HG02870 (cell line): ENCODE results near the gene NPY.
"Not testable (repeated sequence)": the region's sequence is repeated elsewhere in the genome, so short reads cannot be mapped to it uniquely, and the experiment has no call there.

Experiments
- ATAC-seq: cut with Tn5 transposase; IDR thresholded peaks from one replicate; pipeline ENCODE4 v1.9.1; 2021; ENCODE audit warnings: mild to moderate bottlenecking, moderate library complexity; ENCODE audit not compliant: unreplicated experiment

Gene NPY

DNA sequence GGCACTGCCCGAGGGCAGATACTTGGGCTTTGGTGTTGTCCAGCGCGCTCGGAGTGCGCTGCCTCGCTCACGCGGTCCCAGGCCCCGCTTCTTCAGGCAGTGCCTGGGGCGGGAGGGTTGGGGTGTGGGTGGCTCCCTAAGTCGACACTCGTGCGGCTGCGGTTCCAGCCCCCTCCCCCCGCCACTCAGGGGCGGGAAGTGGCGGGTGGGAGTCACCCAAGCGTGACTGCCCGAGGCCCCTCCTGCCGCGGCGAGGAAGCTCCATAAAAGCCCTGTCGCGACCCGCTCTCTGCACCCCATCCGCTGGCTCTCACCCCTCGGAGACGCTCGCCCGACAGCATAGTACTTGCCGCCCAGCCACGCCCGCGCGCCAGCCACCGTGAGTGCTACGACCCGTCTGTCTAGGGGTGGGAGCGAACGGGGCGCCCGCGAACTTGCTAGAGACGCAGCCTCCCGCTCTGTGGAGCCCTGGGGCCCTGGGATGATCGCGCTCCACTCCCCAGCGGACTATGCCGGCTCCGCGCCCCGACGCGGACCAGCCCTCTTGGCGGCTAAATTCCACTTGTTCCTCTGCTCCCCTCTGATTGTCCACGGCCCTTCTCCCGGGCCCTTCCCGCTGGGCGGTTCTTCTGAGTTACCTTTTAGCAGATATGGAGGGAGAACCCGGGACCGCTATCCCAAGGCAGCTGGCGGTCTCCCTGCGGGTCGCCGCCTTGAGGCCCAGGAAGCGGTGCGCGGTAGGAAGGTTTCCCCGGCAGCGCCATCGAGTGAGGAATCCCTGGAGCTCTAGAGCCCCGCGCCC is at the start of gene NPY:
Gene NPY, plus strand, starts transcription at position 294 of the 802 bp plus-strand sequence. CDS start 1,051 bp downstream, outside the sequence.
- ATAC-seq = no peak

DNA sequence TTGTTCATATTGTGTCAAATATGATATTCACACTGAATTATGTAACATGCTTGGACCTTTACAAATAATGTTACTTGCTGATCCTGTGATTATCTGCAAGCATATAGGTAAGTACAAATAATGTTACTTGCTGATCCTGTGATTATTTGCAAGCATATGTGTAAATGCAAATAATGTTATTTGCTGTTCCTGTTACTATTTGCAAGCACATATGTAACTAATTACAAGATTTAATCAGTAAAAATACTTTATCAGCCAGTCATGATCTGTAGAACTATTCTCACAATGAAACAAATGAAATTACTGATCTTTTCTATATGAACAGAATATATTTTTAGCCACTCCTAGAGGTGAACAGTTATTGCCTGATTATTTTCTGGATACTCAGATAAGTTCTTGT is 44.7 kb upstream of the NPY start:
- no peak for ATAC-seq

GRCh38 chr7:24241206-24241605 is 42.8 kb upstream of the NPY start:
- no peak for ATAC-seq

DNA sequence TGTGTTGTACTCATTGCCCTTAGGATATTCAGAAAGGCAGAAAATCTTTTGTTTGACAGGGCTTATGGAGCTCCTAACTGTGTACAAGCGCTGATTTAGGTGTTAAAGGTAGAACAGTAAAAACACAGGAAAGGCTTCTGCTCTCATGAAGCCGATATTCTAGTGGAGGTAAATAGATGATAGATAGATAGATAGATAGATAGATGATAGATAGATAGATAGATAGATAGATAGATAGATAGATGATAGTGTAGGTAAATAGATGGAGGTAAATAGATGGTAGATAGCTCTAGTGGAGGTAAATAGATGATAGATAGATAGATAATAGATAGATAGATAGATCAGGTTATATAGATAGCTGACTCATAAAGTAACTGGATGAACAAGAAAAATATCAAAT is 39.4 kb upstream of the NPY start:
- ATAC-seq = no peak

GRCh38 chr7:24245362-24245761 is 38.6 kb upstream of the NPY start:
- peak; percentile 82 for ATAC-seq

DNA sequence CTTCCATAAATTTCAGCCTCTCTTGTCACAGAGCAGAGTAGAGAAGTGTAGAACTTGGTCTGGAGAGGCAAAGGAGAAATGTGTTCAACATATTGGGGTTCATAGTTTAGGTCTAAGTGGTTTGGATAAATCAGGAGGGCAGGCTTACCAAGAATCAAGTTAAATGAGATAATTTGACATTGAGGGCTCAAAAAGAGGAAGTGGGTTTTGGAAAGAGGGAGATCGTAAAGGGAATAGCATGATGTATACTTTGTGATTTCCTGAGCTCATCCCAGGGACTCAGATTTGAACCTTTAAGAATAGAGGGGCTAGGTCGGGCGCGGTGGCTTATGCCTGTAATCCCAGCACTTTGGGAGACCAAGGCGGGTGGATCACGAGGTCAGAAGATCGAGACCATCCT is 34.7 kb upstream of the NPY start:
- no peak for ATAC-seq

- ATAC-seq = no peak
Measured at GRCh38 chr7:24251568-24251967, 32.4 kb upstream of the NPY start.

DNA sequence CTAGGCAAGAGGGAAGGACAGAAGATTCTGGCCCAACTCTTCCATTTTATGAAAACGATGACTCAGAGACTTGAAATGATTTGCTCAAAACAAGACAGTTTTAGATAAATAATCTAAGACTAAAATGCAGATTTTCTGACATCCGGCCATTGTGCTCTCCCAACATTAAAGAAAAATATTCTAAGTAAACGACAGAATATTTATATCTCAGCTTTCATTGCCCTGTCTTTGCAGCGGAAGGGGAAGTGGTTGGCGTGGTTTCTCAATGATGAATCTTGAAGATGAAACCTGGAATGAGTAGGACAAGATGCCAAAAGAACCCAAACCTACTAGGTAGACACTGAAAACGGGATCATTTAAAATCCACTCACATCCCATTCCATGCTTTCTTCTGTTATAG is 28.9 kb upstream of the NPY start:
- no peak for ATAC-seq

GRCh38 chr7:24258324-24258723 is 25.7 kb upstream of the NPY start:
- not testable (repeated sequence) for ATAC-seq

DNA sequence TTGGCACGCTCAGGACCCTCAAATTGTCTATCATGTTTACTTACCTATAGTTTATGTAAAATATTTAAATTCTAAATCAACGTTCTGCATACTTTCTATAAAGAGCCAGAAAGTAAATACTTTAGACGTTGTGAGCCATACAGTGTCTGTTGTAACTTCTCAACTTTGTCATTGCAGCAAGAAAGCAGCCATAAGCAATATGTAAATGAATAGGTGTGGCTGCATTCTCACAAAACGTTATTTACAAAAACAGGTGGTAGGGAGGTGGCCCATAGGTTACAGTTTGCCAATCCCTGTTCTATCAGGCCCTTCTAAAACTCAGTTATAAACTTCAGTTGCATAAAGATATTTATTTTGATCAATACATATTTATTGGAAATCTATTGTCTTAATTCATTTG is 12.1 kb upstream of the NPY start:
- no peak for ATAC-seq

DNA sequence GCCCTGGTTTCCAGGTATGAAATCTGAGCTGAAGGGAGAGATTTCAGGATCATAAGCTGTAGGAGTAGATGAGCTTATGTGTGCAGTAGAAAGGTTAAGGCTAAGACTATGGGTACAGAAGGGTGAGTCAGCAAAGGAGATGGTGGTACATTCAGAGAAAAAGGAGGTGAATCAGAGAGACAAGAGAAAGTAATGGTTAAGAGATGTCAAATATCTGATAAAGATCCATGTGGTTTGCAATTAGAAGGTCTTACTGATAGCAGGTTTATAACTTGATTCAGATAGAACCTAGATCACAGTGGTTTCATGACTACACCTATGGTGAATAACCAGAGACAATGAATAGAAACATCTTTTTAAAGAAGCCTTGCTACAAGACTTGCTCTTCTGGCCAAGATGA is 4.5 kb upstream of the NPY start:
- ATAC-seq = no peak

- no peak for ATAC-seq
Measured at GRCh38 chr7:24283554-24283896, 465 bp upstream of the NPY start.

GRCh38 chr7:24284699-24285506 is 913 bp downstream of the NPY start:
- ATAC-seq = no peak

GRCh38 chr7:24290004-24290641 is 6.1 kb downstream of the NPY start:
- peak; percentile 99 for ATAC-seq

DNA sequence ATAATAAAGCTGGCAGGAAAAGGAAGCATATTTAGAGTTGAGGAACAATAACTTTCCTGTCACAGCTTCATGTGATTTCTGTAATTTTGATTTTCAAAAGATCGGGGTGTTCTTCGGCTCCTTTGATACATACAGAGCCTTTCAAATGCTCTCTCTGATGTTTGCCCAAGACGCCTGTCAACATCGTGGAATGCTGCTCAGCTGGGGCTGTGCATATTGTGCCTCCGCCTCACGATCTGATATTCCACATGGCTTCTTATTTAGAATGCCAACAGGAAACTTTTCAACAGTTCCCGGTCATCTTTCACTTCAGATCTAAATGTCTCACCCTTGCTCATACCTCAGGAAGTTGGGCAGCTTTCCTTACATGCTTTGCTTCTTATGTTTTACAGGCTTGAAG is 7.3 kb downstream of the NPY start:
- no peak for ATAC-seq

DNA sequence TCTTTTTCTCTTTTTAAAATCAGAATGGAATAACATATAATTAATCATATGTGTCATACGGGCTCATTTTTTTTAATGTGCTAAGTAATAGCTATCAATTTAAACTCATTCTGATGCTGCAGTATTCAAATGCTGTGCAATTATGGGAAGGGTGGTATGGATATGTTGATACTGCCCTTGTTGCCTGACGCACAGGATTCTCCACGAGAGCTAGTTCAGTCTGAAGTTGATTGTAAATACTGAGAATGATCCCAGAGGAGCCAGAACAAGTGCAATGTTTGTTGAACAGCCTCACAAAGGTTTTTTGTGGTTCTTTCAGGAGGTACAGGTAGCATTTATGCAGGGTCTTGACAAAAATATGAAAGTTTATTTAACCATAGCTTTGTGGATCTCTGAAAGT is 13.4 kb downstream of the NPY start:
- no peak for ATAC-seq

DNA sequence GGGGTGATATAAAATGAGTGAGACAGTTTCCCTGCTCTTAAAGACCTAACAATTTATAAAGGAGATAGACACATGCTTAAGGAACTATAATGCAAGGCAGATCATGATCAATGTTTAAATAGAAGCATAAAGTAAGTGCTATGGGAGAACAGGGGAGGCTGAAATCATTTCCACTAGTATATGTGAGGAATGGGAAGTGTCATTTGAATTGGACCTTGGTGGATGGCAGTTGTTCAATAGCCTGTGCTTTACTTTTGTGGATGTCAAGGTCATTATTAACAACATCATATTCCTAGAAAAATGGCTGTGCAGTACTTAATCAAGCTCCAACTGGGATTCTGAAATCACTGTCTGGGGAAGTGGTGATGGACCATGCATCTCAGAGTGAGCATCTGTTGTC is 14.7 kb downstream of the NPY start:
- no peak for ATAC-seq

- no peak for ATAC-seq
Measured at GRCh38 chr7:24299192-24299591, 15.2 kb downstream of the NPY start.

- no peak for ATAC-seq
Measured at GRCh38 chr7:24301703-24302102, 17.7 kb downstream of the NPY start.

GRCh38 chr7:24304494-24305095 is 20.6 kb downstream of the NPY start:
- no peak for ATAC-seq

- no peak for ATAC-seq
Measured at GRCh38 chr7:24307326-24307725, 23.3 kb downstream of the NPY start.
